Ovary (tissue), 9 donors: Measurements from ENCODE around the gene PLEKHG4B. TPM values are rescaled to one million over a fixed set of nuclear protein-coding genes. Genes with fewer than 3 reads are reported as not detected.

Source experiments
- DNase-seq, 5 donors: peaks; one replicate each; pipeline ENCODE4 v3.0.0-alpha.2; 2019 to 2020
- H3K27ac ChIP-seq, 2 donors: fragments of 200-600 bp; one replicate each; pipeline versions ENCODE4 v1.5.1 to v1.8.0; 2019 to 2022
- H3K27me3 ChIP-seq: fragments of 200-600 bp; one replicate; pipeline ENCODE4 v1.8.0; 2022
- H3K36me3 ChIP-seq: fragments of 200-600 bp; sonication (generic); one replicate; pipeline ENCODE4 v1.5.1; 2019
- H3K4me1 ChIP-seq: one replicate; pipeline ENCODE4 v1.8.1; 2013; ENCODE audit warnings: mild to moderate bottlenecking, moderate library complexity; ENCODE audit not compliant: insufficient read depth
- H3K4me3 ChIP-seq: fragments of 200-600 bp; sonication (generic); one replicate; pipeline ENCODE4 v1.5.1; 2017
- H3K9me3 ChIP-seq, 2 donors: fragments of 200-600 bp in 1 of 2; sonication (generic) in 1 of 2; one replicate each; pipeline versions ENCODE4 v1.5.1 to v1.8.1; 2013 to 2019; ENCODE audit warnings: mild to moderate bottlenecking in 1 of 2, moderate library complexity in 1 of 2
- EP300 ChIP-seq: sonication (generic); formaldehyde crosslinking; IDR thresholded peaks from one replicate; pipeline ENCODE4 v1.6.1; 2017; ENCODE audit warnings: antibody characterized with exemption
- POLR2A ChIP-seq: fragments of 450-650 bp; IDR thresholded peaks from one replicate; pipeline ENCODE4 v1.6.1; 2017; ENCODE audit warnings: antibody characterized with exemption, mild to moderate bottlenecking, moderate library complexity
- WGBS, 3 donors: extraction: QIAGEN DNeasy Blood & Tissue Kit in 1 of 3; methylation state at CpG; one replicate each; pipeline versions ENCODE4 v1.1.5 to v1.1.7; 2013 to 2017; 5-methylcytosine and 5-hydroxymethylcytosine counted together
- intact Hi-C, 4 donors: fragments of 100-400 bp; cut with DNase I; formaldehyde crosslinking; loops; one replicate each; pipeline versions ENCODE4 v1.11.0 to v1.15.1; 2022 to 2023
- polyA plus RNA-seq, 2 donors: library from polyadenylated mRNA; stranded (reverse); fragments of 200-250 nt in 1 of 2; fragments of 350-450 nt in 1 of 2; fragmentation: Illumina TruSeq in 1 of 2; extraction: RNeasy Lipid Tissue Mini Kit (QIAGEN cat#74804) in 1 of 2; gene quantifications; one replicate each; pipeline ENCODE4 v1.2.3, GENCODE V29; 2013 to 2014
- total RNA-seq, 7 donors: library from RNA; depleted of rRNA in 2 of 7; stranded (reverse); fragments of >200 nt in 2 of 7; fragmentation: NEBNext Ultra II Directional in 3 of 7; extraction: Animal tissue kit (Norgen Biotek cat#: 25700) in 3 of 7; gene quantifications; one replicate each; pipeline versions ENCODE4 v1.1.0 to v1.2.4, GENCODE V29; 2016 to 2023
- TF ChIP-seq, protein P1 (sequence below), 3 donors: fragments of 450-650 bp in 2 of 3; fragments of 200-600 bp in 1 of 3; IDR thresholded peaks; one replicate each; pipeline versions ENCODE4 v1.5.1 to v1.8.0; 2016 to 2022; ENCODE audit warnings: antibody characterized with exemption in 3 of 3, mild to moderate bottlenecking in 1 of 3
- donor health status: DM: no; HTN: no; CAD: no; lungs with moderate emphysema.
- donor health status: DM: no; HTN: no; CAD: no.
- donor health status: Bipolar disorder and iron deficiency.
- donor health status: DM: yes; HTN: yes; CAD: no.
- donor health status: DM: no; HTN: no; CAD: no.
- donor health status: DM: yes; HTN: yes; CAD: no.

PLEKHG4B gene
- total and polyA plus RNA-seq, 9 donors = 0.47 to 4.0 (median 1.8) TPM

DNA sequence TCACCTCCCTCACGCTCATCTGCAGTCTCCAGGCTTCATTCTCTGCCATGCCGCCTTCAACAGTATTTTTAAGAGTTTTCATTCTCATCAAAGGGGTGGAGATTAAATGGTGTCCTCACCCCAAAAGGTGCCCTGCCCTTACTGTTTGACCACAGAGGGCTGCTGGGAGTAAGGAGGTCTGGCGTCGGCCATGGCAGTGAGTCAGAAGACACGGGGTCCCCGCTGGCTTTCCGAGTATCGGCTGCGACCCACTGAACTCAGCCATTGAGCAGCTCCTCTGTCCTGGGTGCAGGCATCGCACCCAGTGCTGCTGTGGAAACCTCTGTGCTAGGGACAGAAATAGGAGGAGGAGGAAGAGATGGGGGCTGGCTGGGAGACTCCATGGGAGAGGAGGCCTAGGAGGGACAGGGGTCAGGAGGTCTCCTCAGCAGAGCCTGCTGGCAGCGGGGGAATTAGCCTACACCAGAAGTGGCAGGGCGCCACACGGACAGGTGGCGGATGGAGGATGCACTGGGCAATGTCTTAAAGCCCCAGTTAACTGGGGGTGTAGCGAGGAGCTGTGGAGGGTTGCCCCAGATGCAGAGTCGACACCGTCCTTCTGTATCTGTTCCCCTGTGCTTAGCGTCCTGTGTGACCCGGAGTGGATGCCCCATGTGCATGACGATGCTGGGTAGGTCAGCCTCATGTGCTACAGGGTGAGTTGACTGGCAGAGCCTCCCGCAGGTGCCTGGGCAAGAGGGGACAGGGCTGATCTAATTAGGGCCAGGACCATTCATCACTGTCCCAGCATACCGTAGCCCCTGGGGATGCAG, 15.4 kb upstream of the PLEKHG4B start:
- Histone ChIP-seq H3K4me1 (no peaks in the 10 kb centered on the region), H3K9me3 (no peaks in the 10 kb centered on the region), H3K27me3 (no peaks in the 10 kb centered on the region), H3K4me3 (no peak overlapping the region), H3K36me3 (no peaks in the 10 kb centered on the region), H3K27ac (no peak overlapping the region)
- intact Hi-C loops = no loop called here
- DNase-seq = no peak
- WGBS, 3 donors = 79 to 82% (median 80%) methylated on average over 22 of the region's 22 CpGs
- TF ChIP-seq EP300 = no peak
- TF ChIP-seq, protein P1, sequence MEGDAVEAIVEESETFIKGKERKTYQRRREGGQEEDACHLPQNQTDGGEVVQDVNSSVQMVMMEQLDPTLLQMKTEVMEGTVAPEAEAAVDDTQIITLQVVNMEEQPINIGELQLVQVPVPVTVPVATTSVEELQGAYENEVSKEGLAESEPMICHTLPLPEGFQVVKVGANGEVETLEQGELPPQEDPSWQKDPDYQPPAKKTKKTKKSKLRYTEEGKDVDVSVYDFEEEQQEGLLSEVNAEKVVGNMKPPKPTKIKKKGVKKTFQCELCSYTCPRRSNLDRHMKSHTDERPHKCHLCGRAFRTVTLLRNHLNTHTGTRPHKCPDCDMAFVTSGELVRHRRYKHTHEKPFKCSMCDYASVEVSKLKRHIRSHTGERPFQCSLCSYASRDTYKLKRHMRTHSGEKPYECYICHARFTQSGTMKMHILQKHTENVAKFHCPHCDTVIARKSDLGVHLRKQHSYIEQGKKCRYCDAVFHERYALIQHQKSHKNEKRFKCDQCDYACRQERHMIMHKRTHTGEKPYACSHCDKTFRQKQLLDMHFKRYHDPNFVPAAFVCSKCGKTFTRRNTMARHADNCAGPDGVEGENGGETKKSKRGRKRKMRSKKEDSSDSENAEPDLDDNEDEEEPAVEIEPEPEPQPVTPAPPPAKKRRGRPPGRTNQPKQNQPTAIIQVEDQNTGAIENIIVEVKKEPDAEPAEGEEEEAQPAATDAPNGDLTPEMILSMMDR (IDR thresholded peaks at IDR 0.05) = no peak
- no peak for TF ChIP-seq POLR2A

DNA sequence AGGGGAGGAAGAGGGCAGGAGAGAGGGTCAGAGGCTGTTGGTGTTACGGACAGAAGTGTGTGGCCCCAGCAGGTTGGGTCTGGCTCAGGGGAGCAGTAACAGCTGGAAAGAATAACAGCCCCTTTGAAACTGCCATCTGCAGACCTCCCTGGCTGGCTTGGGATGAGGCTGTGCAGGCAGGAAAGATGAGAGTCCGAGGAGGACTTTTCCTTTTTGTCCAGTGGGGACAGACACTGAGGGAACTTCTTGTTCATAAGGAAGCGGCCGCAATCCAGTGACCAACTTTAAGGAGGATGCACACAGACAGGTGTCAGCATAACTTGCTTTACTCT, 14.8 kb upstream of the PLEKHG4B start:
- Histone ChIP-seq H3K27ac (no peak overlapping the region), H3K9me3 (no peaks in the 10 kb centered on the region), H3K4me3 (no peak overlapping the region), H3K36me3 (no peaks in the 10 kb centered on the region), H3K27me3 (no peaks in the 10 kb centered on the region), H3K4me1 (no peaks in the 10 kb centered on the region)
- whole genome bisulfite sequencing, 3 donors = 72 to 78% (median 78%) methylated on average over 4 of the region's 4 CpGs
- intact Hi-C loops = no loop called here
- DNase-seq = no peak
- TF ChIP-seq POLR2A (no peak), EP300 (no peak)
- TF ChIP-seq, protein P1 (IDR thresholded peaks at IDR 0.05) = no peak

DNA sequence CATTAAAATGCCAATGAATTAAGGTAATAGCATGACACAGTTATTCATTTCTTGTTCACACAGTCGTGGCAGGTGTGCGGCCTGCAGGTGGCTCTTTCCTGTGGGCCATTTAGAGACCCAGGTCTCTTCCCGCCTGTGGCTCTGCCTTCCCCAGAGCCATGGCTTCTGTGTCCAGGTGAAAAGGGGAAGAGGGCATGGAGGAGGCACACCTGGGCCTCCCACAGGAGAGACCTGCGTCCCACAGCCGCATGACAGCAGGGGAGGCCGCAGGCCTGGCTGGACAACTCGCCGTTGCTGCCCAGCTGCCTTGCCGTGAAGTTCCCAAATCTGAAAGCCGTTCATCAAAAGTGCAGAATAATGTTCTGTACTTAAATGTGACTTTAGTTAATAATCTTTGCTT, 14.4 kb upstream of the PLEKHG4B start:
- H3K27ac ChIP-seq = no peak overlapping the region
- no peaks in the 10 kb centered on the region for H3K27me3 ChIP-seq
- DNase-seq = no peak
- no peaks in the 10 kb centered on the region for H3K36me3 ChIP-seq
- no peak overlapping the region for H3K4me3 ChIP-seq
- no peaks in the 10 kb centered on the region for H3K9me3 ChIP-seq
- H3K4me1 ChIP-seq = no peaks in the 10 kb centered on the region
- WGBS, 3 donors = 79 to 81% (median 80%) methylated on average over 10 of the region's 10 CpGs
- no peak for TF ChIP-seq EP300
- no peak for TF ChIP-seq POLR2A
- TF ChIP-seq, protein P1 (IDR thresholded peaks at IDR 0.05) = no peak
- intact Hi-C loops = no loop called here

DNA sequence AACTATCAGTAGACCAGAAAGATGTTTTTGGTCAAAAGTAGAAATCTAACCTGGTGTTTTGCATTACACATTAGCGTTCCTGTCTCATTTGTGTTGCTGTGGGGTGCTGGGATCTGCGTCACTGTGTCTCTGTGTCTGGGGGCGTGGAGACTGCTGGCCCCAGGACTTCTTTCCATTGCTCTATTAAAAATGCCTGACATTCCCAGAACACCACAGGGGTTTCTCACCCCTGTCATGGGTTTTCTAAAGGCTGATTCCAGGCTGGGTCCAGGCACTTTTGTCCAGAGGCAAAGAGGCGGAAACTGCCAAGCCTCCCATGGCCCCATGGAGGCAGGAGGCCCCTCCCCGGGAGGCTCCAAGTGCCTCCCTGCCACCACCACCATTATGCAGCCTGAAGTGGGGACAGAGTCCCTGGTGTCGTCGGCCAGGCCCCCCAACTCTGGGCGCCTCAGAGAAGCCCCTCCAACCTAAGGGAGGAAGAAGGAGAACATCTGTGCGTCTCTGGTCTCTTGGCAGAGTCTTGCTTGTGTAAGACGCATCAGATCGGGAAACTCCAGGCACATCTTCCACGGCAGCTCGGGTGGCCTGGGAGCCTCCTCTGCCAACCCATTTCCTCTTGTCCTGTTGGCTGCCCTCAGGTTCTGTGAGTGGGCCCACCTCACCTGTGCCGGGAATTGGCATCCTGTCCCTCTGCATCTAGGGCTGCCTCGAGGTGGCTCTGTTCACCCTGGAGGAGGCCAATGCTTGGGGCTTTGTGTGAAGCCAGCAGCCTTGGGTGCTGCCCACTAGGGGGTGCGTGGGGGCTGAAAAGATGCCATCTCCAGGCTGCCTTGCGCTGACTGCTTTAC, 13.8 kb upstream of the PLEKHG4B start:
- no peaks in the 10 kb centered on the region for H3K27me3 ChIP-seq
- H3K27ac ChIP-seq = no peak overlapping the region
- no peaks in the 10 kb centered on the region for H3K36me3 ChIP-seq
- intact Hi-C loops = no loop called here
- DNase-seq = no peak
- H3K4me1 ChIP-seq = no peaks in the 10 kb centered on the region
- 77 to 80% (median 78%) methylated on average over 17 of the region's 17 CpGs for WGBS, 3 donors
- H3K9me3 ChIP-seq = no peaks in the 10 kb centered on the region
- no peak overlapping the region for H3K4me3 ChIP-seq
- TF ChIP-seq POLR2A (no peak), EP300 (no peak)
- TF ChIP-seq, protein P1 (IDR thresholded peaks at IDR 0.05) = no peak
